Stimulated activated naive B cell treated with anti-CD40 and anti-IgM and Interleukin-4, amounts not matched to agents 10 μg/mL and 1 μg/mL and 100 μg/mL, for 72 hours (primary cell): ENCODE measurements around the gene HRG.
"Not testable (repeated sequence)": the region's sequence is repeated elsewhere in the genome, so short reads cannot be mapped to it uniquely, and the experiment has no call there.

Experiments used
- ATAC-seq, 2 donors: fragments of 150-1000 bp; cut with Tn5 transposase; replicated peaks; 2 replicates each; pipeline ENCODE4 v1.10.0; 2021; ENCODE audit warnings: moderate library complexity in 1 of 2
- DNase-seq: peaks from one replicate; pipeline ENCODE4 v3.0.0; 2021
- H3K27ac Mint-ChIP-seq: one replicate; pipeline ENCODE4 v1.8.0; 2022; ENCODE audit warnings: mild to moderate bottlenecking, mixed read lengths
- H3K27me3 Mint-ChIP-seq, 2 donors: one replicate each; pipeline ENCODE4 v1.8.0; 2022; ENCODE audit warnings: mixed read lengths in 2 of 2
- H3K36me3 Mint-ChIP-seq, 2 donors: one replicate each; pipeline ENCODE4 v1.8.0; 2022; ENCODE audit warnings: mixed read lengths in 2 of 2, mild to moderate bottlenecking in 1 of 2
- H3K4me1 Mint-ChIP-seq, 2 donors: one replicate each; pipeline ENCODE4 v1.8.0; 2022; ENCODE audit warnings: mixed read lengths in 2 of 2, mild to moderate bottlenecking in 1 of 2
- H3K4me3 Mint-ChIP-seq, 2 donors: one replicate each; pipeline ENCODE4 v1.8.0; 2022; ENCODE audit warnings: mild to moderate bottlenecking in 2 of 2, mixed read lengths in 2 of 2, moderate library complexity in 1 of 2
- H3K9me3 Mint-ChIP-seq, 2 donors: one replicate each; pipeline ENCODE4 v1.8.0; 2022; ENCODE audit warnings: mixed read lengths in 2 of 2, mild to moderate bottlenecking in 1 of 2

The HRG gene

DNA sequence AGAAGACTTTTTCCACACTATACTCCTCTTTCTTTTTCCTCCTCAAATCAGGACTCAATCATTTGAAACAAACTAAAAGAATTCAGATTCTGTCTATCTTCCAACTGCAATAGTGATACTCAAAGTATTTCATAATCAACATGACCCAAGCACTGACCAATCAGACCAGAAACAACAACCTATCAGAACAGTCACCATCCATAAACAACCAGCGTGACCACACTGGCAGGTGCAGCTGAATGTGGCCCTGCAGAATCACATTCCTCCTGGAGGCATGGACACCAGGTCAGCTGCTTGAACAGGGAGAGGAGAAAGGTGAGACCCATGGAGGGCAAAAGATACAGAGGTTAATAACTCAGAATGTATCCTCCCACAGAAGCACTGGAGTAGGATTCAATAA, 13.3 kb downstream of the HRG start:
- Mint-ChIP-seq H3K27me3 (peaks cover 52 to 55% of the 10 kb centered on the region in 2 donors), H3K36me3 (no peaks in the 10 kb centered on the region), H3K4me1 (peaks cover 0 to 1% of the 10 kb centered on the region in 2 donors), H3K9me3 (no peaks in the 10 kb centered on the region), H3K27ac (no peak overlapping the region), H3K4me3 (no peak overlapping the region)
- no peak for DNase-seq
- ATAC-seq = no peak

GRCh38 chr3:186680869-186681268, 15.1 kb downstream of the HRG start:
- no peak overlapping the region for H3K27ac Mint-ChIP-seq
- DNase-seq = no peak
- ATAC-seq = no peak
- no peak overlapping the region for H3K4me3 Mint-ChIP-seq
- H3K9me3 Mint-ChIP-seq = peaks cover 10% of the 10 kb centered on the region in 2 donors
- H3K4me1 Mint-ChIP-seq = no peaks in the 10 kb centered on the region
- peaks cover 2 to 8% of the 10 kb centered on the region in 2 donors for H3K36me3 Mint-ChIP-seq
- H3K27me3 Mint-ChIP-seq = peaks cover 49 to 58% of the 10 kb centered on the region in 2 donors

- H3K27me3 Mint-ChIP-seq = peaks cover 45 to 57% of the 10 kb centered on the region in 2 donors
- no peak for ATAC-seq
- peaks cover 10 to 11% of the 10 kb centered on the region in 2 donors for H3K9me3 Mint-ChIP-seq
- H3K4me3 Mint-ChIP-seq = no peak overlapping the region
- H3K27ac Mint-ChIP-seq = no peak overlapping the region
- no peak for DNase-seq
- peaks cover 2 to 8% of the 10 kb centered on the region in 2 donors for H3K36me3 Mint-ChIP-seq
- H3K4me1 Mint-ChIP-seq = no peaks in the 10 kb centered on the region
Observed at GRCh38 chr3:186682812-186683211, 17.0 kb downstream of the HRG start.

- no peak for DNase-seq
- Mint-ChIP-seq H3K36me3 (peaks cover 2 to 8% of the 10 kb centered on the region in 2 donors), H3K4me1 (no peaks in the 10 kb centered on the region), H3K27ac (no peak overlapping the region), H3K27me3 (peaks cover 39 to 54% of the 10 kb centered on the region in 2 donors), H3K9me3 (peaks cover 10 to 11% of the 10 kb centered on the region in 2 donors), H3K4me3 (no peak overlapping the region)
- no peak for ATAC-seq
Observed at GRCh38 chr3:186683979-186684378, 18.2 kb downstream of the HRG start.

GRCh38 chr3:186686475-186686874, 20.7 kb downstream of the HRG start:
- not testable (repeated sequence) for H3K4me1 Mint-ChIP-seq, H3K27ac Mint-ChIP-seq, H3K36me3 Mint-ChIP-seq, H3K4me3 Mint-ChIP-seq, DNase-seq, ATAC-seq
- Mint-ChIP-seq H3K9me3 (peaks cover 10 to 11% of the 10 kb centered on the region in 2 donors), H3K27me3 (peaks cover 38 to 58% of the 10 kb centered on the region in 2 donors)

- ATAC-seq = no peak
- no peak for DNase-seq
- H3K9me3 Mint-ChIP-seq = peaks cover 10 to 11% of the 10 kb centered on the region in 2 donors
- no peak overlapping the region for H3K4me3 Mint-ChIP-seq
- no peaks in the 10 kb centered on the region for H3K4me1 Mint-ChIP-seq
- no peak overlapping the region for H3K27ac Mint-ChIP-seq
- H3K36me3 Mint-ChIP-seq = peaks cover 2 to 8% of the 10 kb centered on the region in 2 donors
- peaks cover 40 to 59% of the 10 kb centered on the region in 2 donors for H3K27me3 Mint-ChIP-seq
Observed at GRCh38 chr3:186687120-186687651, 21.4 kb downstream of the HRG start.

DNA sequence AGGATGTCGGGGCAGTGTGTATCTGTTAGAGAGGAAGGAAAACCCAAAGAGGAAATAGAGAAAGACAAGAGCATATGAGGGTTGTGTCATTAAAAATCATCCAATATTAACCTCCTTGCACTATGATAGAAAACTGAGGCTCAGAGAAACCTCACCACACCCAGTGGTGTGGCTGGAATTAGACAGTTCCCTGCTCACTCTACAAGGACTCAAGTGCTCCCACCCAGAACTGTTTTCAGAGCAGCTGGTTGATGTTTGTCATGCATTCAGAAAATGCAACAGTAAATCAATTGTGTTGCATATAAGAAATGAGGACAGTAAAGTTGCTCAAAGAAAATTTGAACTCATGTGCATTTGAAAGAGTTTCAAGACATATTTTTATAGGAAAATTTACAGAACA, 24.5 kb downstream of the HRG start:
- H3K36me3 Mint-ChIP-seq, DNase-seq, H3K4me1 Mint-ChIP-seq, H3K9me3 Mint-ChIP-seq, H3K4me3 Mint-ChIP-seq, H3K27ac Mint-ChIP-seq, ATAC-seq: not testable (repeated sequence)
- H3K27me3 Mint-ChIP-seq = peaks cover 26 to 51% of the 10 kb centered on the region in 2 donors

DNA sequence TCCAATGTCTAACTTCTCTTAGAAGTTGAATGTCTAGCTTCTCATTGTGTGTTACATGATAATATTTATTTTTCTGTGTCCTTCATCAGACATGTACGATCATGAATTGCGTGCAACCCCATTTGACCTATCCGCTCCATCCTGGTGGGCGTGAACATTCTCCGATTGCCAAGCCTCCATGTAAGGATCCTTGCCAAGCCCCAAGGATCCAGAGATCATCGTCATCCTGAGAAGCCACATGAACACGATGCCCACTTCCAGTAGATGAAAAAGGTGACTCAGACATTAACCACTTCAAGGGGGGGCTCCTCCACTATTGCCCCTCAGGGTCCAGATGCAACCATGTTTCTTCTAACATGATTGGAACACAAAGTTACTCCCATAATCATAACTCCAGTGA, 25.9 kb downstream of the HRG start:
- Mint-ChIP-seq H3K27ac (no peak overlapping the region), H3K9me3 (no peaks in the 10 kb centered on the region), H3K4me3 (no peak overlapping the region), H3K36me3 (no peaks in the 10 kb centered on the region), H3K27me3 (peaks cover 13 to 38% of the 10 kb centered on the region in 2 donors), H3K4me1 (no peaks in the 10 kb centered on the region)
- ATAC-seq = no peak
- no peak for DNase-seq

DNA sequence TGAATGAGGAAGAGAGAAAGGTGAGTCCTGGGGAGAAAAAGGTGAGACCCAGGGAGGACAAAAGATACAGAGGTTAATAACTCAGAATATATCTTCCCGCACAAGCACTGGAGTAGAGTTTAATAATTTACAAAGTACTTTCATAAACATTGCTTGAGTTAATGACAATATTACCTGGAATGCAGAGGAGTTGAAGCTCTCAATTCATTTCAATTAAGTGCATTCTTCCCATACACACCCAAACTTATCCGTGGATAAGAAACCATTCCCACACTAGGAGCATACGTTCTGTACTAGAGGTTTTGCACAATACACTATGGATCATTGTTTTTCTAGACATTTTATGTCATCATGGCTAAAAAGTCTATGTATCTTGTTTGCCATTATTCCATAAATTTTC, 28.0 kb downstream of the HRG start:
- DNase-seq (no peak), ATAC-seq (no peak)
- no peaks in the 10 kb centered on the region for H3K9me3 Mint-ChIP-seq
- peaks cover 13 to 29% of the 10 kb centered on the region in 2 donors for H3K27me3 Mint-ChIP-seq
- no peaks in the 10 kb centered on the region for H3K36me3 Mint-ChIP-seq
- no peak overlapping the region for H3K4me3 Mint-ChIP-seq
- H3K4me1 Mint-ChIP-seq = no peaks in the 10 kb centered on the region
- no peak overlapping the region for H3K27ac Mint-ChIP-seq

- no peaks in the 10 kb centered on the region for H3K4me1 Mint-ChIP-seq
Observed at GRCh38 chr3:186694288-186695032, 28.6 kb downstream of the HRG start.

GRCh38 chr3:186696522-186696921, 30.7 kb downstream of the HRG start:
- H3K9me3 Mint-ChIP-seq = no peaks in the 10 kb centered on the region
- no peak for ATAC-seq
- peaks cover 7 to 15% of the 10 kb centered on the region in 2 donors for H3K27me3 Mint-ChIP-seq

More at GRCh38 chr3:186694288-186695032, 28.6 kb downstream of the HRG start:
- no peaks in the 10 kb centered on the region for H3K36me3 Mint-ChIP-seq
- H3K27ac Mint-ChIP-seq = no peak overlapping the region
- no peak overlapping the region for H3K4me3 Mint-ChIP-seq
- DNase-seq = no peak
- ATAC-seq = no peak
- H3K27me3 Mint-ChIP-seq = peaks cover 13 to 28% of the 10 kb centered on the region in 2 donors
- no peaks in the 10 kb centered on the region for H3K9me3 Mint-ChIP-seq

GRCh38 chr3:186697510-186697909, 31.7 kb downstream of the HRG start:
- H3K36me3 Mint-ChIP-seq = no peaks in the 10 kb centered on the region
- H3K27ac Mint-ChIP-seq = no peak overlapping the region
- DNase-seq = no peak
- no peaks in the 10 kb centered on the region for H3K4me1 Mint-ChIP-seq
- H3K4me3 Mint-ChIP-seq = no peak overlapping the region
- no peaks in the 10 kb centered on the region for H3K9me3 Mint-ChIP-seq
- no peak for ATAC-seq
- peaks cover 0 to 13% of the 10 kb centered on the region in 2 donors for H3K27me3 Mint-ChIP-seq

More at GRCh38 chr3:186696522-186696921, 30.7 kb downstream of the HRG start:
- no peaks in the 10 kb centered on the region for H3K4me1 Mint-ChIP-seq
- no peaks in the 10 kb centered on the region for H3K36me3 Mint-ChIP-seq
- DNase-seq = no peak
- H3K27ac Mint-ChIP-seq = no peak overlapping the region
- H3K4me3 Mint-ChIP-seq = no peak overlapping the region

- no peaks in the 10 kb centered on the region for H3K36me3 Mint-ChIP-seq
- H3K27me3 Mint-ChIP-seq = peaks cover 4 to 17% of the 10 kb centered on the region in 2 donors
- DNase-seq (no peak), ATAC-seq (no peak)
- no peaks in the 10 kb centered on the region for H3K4me1 Mint-ChIP-seq
- H3K9me3 Mint-ChIP-seq = no peaks in the 10 kb centered on the region
- no peak overlapping the region for H3K27ac Mint-ChIP-seq
- H3K4me3 Mint-ChIP-seq = no peak overlapping the region
Observed at GRCh38 chr3:186700267-186700666, 34.5 kb downstream of the HRG start.

- DNase-seq, H3K27ac Mint-ChIP-seq, H3K36me3 Mint-ChIP-seq, H3K4me3 Mint-ChIP-seq, H3K9me3 Mint-ChIP-seq, ATAC-seq, H3K4me1 Mint-ChIP-seq: not testable (repeated sequence)
- peaks cover 16 to 33% of the 10 kb centered on the region in 2 donors for H3K27me3 Mint-ChIP-seq
Observed at GRCh38 chr3:186702451-186702850, 36.6 kb downstream of the HRG start.
